Mucosa of rectum (tissue), 2 donors: Measurements from ENCODE around the gene DST.

Experiments
- H3K27ac ChIP-seq, 2 donors: one replicate each; pipeline ENCODE4 v1.7.0; 2013; ENCODE audit warnings: inconsistent platforms in 2 of 2, low read depth in 2 of 2, low read length in 2 of 2
- H3K27me3 ChIP-seq, 2 donors: one replicate each; pipeline ENCODE4 v1.7.0; 2013; ENCODE audit warnings: low read length in 2 of 2; ENCODE audit not compliant: control insufficient read depth in 2 of 2, insufficient read depth in 2 of 2
- H3K36me3 ChIP-seq, 2 donors: one replicate each; pipeline ENCODE4 v1.7.0; 2013; ENCODE audit warnings: low read length in 2 of 2; ENCODE audit not compliant: control insufficient read depth in 2 of 2, insufficient read depth in 2 of 2
- H3K4me1 ChIP-seq, 2 donors: one replicate each; pipeline ENCODE4 v1.7.0; 2013; ENCODE audit warnings: low read length in 2 of 2, mild to moderate bottlenecking in 1 of 2; ENCODE audit not compliant: control insufficient read depth in 2 of 2, insufficient read depth in 2 of 2
- H3K4me3 ChIP-seq, 2 donors: one replicate each; pipeline ENCODE4 v1.7.0; 2013; ENCODE audit warnings: low read length in 2 of 2
- H3K9ac ChIP-seq, 2 donors: one replicate each; pipeline ENCODE4 v1.7.0; 2013; ENCODE audit warnings: low read length in 2 of 2, low read depth in 1 of 2, mild to moderate bottlenecking in 1 of 2
- H3K9me3 ChIP-seq, 2 donors: one replicate each; pipeline ENCODE4 v1.7.0; 2013; ENCODE audit warnings: low read length in 2 of 2; ENCODE audit not compliant: control insufficient read depth in 2 of 2
- donor health status: healthy.
- donor health status: Normal muscosa, but diverticular disease.

DST gene

DNA sequence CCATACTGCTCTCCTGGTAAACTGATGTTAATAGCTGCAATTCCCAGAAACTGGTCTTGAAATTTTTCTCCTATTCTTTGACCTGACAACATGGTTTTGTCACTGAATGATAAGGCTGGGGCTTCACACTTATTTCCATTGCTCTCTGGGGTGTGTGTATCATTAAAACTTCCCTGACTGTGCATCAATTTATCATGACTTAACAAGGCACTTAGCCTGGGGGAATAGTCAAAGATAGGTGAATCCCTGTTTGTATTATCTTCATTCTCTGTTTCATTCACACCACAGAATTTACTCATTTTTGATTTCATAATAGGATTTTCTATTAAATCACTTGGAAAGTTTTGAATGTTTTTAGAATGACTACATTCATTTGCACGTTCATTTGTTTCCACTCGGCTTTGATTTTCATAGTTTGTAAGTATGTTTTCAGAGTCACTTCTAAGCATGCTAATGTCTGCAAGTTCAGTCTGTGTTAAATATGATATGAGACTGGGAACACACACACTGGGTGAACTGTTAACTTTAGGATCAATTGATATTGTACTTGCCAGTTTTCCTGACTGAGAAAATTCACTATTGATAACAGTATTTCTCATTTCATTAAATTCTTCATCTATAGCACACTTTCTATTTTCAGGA, 35.5 kb downstream of the DST start:
- no peaks in the 10 kb centered on the region for H3K27me3 ChIP-seq

DNA sequence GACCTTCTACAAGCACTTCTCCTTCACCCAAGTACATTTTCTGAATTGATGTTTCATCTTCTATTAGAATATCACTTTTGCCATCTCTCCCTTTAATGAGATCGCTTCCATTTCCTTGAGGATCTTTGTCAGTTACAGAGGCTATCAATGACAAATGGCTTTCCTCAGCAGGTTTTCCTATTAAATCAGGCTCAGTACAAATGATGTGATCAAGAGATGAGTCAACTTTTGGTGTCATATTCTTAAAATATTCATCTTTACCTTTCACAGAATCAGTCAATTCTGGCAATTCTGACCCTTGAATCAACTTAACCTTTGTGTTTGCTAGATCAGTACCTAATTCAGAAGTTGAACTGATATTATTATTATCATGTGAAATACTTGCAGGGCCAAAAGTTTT, 37.3 kb downstream of the DST start:
- Histone ChIP-seq H3K9ac (no peak overlapping the region), H3K36me3 (peaks cover 11 to 25% of the 10 kb centered on the region in 2 donors)

More for the DNA sequence above, 35.5 kb downstream of the DST start:
- Histone ChIP-seq H3K4me1 (no peaks in the 10 kb centered on the region), H3K36me3 (peaks cover 8 to 13% of the 10 kb centered on the region in 2 donors), H3K27ac (no peak overlapping the region), H3K9me3 (no peaks in the 10 kb centered on the region), H3K4me3 (no peak overlapping the region), H3K9ac (no peak overlapping the region)

DNA sequence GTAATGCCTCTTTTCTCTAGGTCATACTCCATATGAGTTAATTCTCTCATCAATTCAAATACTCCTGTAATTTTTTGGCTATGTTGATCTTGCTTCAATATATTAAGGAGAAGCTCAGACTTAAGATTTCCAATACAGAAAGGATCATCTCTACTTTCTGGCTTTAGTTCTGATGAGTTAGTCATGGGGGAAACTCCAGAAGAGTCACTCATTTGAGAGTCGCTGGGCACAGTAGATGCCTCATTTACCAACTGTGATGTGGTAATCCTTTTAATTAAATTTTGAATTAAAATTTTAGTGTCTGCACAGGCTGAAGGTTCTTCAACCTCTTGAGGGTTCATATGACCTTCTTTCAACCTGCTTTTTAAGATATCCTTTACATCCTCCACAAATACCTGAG, 38.5 kb downstream of the DST start:
- H3K4me3 ChIP-seq = no peak overlapping the region
- no peaks in the 10 kb centered on the region for H3K9me3 ChIP-seq
- no peak overlapping the region for H3K27ac ChIP-seq
- peaks cover 14 to 27% of the 10 kb centered on the region in 2 donors for H3K36me3 ChIP-seq
- H3K9ac ChIP-seq = no peak overlapping the region
- H3K27me3 ChIP-seq = no peaks in the 10 kb centered on the region
- H3K4me1 ChIP-seq = no peaks in the 10 kb centered on the region

More for the DNA sequence above, 37.3 kb downstream of the DST start:
- no peaks in the 10 kb centered on the region for H3K27me3 ChIP-seq
- H3K4me3 ChIP-seq = no peak overlapping the region
- H3K4me1 ChIP-seq = no peaks in the 10 kb centered on the region
- H3K27ac ChIP-seq = no peak overlapping the region
- H3K9me3 ChIP-seq = no peaks in the 10 kb centered on the region

DNA sequence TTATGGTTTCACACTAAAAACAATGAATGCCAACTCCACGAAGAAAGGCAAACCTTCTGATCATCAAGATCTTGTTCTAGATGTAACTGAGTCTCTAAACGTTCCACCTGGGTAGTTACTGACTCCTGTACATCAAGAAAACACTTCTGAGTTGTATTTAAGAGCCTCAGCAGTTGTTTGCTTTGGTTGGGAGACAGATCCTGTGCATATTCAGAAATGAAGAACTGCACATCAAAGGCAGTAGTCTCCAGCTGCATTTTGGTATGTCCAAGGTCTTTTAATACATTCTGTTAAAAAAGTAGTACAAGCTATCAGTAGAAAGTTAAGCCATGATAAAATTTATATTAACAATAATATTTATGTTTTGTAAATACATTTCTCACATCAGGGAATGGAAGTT, 41.3 kb downstream of the DST start:
- Histone ChIP-seq H3K4me3 (no peak overlapping the region), H3K9ac (no peak overlapping the region), H3K36me3 (peaks cover 5 to 33% of the 10 kb centered on the region in 2 donors), H3K4me1 (no peaks in the 10 kb centered on the region), H3K27ac (no peak overlapping the region), H3K9me3 (no peaks in the 10 kb centered on the region), H3K27me3 (no peaks in the 10 kb centered on the region)

DNA sequence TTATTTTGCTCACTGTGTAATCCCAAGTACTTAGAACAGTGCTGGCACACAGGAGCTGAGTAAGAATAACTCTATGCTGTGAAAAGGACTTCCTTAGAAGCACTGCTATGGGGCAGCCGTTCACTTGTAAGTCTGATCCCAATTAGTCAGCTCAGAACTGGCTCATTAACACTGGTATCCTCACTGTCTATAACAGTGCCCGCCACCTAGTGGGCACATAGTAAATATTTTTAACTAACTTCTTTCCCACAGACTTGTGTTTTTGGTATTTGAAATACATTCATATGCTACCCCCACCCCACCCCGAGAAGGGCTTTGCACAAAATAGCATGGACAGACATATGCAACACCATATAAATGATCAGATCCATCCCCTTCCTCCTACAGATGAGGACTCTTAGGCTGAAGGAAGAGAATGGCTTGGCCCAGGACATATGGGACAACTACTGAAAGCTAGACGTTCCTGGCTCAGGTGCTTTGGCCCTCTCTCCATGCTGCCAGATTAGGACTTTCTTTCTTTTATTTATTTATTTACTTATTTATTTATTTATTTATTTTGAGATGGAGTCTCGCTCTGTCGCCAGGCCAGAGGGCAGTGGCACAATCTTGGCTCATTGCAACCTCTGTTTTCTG, 47.1 kb downstream of the DST start:
- no peaks in the 10 kb centered on the region for H3K4me1 ChIP-seq
- no peaks in the 10 kb centered on the region for H3K9me3 ChIP-seq
- H3K36me3 ChIP-seq = peaks cover 6 to 28% of the 10 kb centered on the region in 2 donors
- no peaks in the 10 kb centered on the region for H3K27me3 ChIP-seq
- no peak overlapping the region for H3K4me3 ChIP-seq
- no peak overlapping the region for H3K9ac ChIP-seq
- no peak overlapping the region for H3K27ac ChIP-seq

DNA sequence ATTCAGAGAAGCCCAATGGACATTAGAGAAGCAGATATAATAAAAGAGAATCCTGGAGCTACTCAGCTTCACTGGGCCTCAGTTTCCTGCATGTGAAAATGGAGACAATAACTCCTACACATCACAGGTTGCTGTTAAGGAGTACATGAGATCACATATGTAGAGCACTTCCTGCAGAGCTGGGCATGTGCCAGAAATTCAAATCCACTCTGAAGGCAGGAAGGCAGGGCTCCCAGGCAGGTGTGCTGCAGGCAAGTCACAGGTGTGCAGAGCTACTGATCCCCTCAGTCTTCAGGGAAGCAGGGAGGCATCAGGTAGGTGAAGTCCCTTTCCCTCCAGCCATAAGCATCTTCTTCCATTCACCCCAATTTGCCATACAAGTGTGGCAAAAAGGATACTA, 48.0 kb downstream of the DST start:
- Histone ChIP-seq H3K9me3 (no peaks in the 10 kb centered on the region), H3K36me3 (peaks cover 5 to 21% of the 10 kb centered on the region in 2 donors), H3K27ac (no peak overlapping the region), H3K4me1 (no peaks in the 10 kb centered on the region), H3K27me3 (no peaks in the 10 kb centered on the region), H3K9ac (no peak overlapping the region), H3K4me3 (no peak overlapping the region)

DNA sequence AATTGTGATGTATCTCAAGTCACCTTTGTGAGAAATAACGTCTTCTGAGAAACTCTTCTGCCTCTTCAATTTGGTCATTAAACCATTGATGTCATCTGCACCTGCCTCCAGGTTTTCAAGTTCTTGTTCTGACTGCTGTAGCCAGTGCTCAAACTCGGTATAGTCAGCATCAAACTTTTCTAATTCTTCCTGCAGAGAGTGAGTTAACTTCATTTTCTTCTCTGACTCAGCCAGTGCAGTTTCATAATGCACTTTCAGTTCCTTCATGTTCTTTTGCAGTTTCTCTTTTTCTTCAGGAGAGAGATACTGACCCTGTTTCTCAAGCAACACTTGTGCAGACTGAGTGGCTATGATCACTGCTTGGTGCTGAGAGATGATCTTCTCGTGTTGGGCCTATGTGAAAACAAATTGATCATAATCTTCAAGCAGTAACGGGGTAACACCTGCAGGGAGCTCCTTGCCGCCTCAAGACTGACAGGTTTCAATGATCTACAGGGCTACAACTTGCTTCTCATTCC, 48.8 kb downstream of the DST start:
- no peaks in the 10 kb centered on the region for H3K9me3 ChIP-seq
- no peak overlapping the region for H3K4me3 ChIP-seq
- peaks cover 5 to 19% of the 10 kb centered on the region in 2 donors for H3K36me3 ChIP-seq
- H3K9ac ChIP-seq = no peak overlapping the region
- H3K27ac ChIP-seq = peak overlapping the region in 1 of 2 donors; percentile 6
- no peaks in the 10 kb centered on the region for H3K4me1 ChIP-seq
- no peaks in the 10 kb centered on the region for H3K27me3 ChIP-seq

DNA sequence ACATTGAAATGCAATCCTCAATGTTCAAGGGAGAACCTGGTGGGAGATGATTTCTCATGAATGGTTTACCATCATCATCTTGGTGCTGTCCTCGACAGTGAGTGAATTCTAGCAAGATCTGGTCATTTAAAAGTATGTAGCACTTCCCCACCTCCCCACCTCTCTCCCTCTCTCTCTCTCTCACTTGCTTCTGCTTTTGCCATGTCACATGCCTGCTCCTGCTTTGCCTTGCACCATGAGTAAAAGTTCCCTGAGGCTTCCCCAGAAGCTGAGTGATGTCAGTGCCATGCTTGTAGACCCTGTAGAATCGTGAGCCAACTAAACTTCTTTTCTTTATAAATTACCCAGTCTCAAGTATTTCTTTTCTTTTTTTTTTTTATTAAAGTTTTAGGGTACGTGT, 60.5 kb downstream of the DST start:
- H3K27me3 ChIP-seq = no peaks in the 10 kb centered on the region
- no peaks in the 10 kb centered on the region for H3K4me1 ChIP-seq
- no peaks in the 10 kb centered on the region for H3K9me3 ChIP-seq
- no peak overlapping the region for H3K4me3 ChIP-seq
- no peak overlapping the region for H3K9ac ChIP-seq
- no peaks in the 10 kb centered on the region for H3K36me3 ChIP-seq
- no peak overlapping the region for H3K27ac ChIP-seq

DNA sequence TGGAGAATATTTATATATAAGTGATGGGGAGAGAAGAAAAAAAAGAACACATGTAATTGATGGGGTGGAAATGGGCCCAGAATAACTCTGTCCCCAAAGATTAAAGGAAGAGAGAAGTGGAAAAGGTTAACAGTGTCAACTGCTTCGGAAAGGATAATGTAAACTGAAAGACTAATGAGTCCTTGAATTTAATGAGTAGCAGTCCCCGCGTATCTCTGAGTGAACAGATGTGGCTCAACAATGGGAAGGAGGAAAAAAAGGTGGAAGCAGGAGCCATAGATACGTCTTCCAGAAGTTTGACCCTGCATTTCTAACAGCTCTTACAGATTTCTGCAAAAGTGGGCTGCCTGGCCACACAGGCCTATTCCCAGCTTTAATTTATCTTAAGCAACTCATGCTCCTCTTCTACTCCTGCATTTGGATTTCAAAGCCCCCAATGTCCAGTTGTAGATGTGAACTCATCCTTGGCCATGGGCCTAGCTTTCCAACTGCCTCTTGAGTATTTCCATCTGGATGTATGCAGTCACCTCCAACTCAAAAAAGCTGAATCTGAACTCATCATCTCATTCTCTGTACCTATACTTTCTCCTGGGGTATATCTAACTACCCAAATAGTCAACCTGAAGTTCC, 61.3 kb downstream of the DST start:
- Histone ChIP-seq H3K4me1 (no peaks in the 10 kb centered on the region), H3K27me3 (no peaks in the 10 kb centered on the region), H3K4me3 (no peak overlapping the region), H3K9me3 (no peaks in the 10 kb centered on the region), H3K27ac (no peak overlapping the region), H3K36me3 (no peaks in the 10 kb centered on the region), H3K9ac (no peak overlapping the region)

DNA sequence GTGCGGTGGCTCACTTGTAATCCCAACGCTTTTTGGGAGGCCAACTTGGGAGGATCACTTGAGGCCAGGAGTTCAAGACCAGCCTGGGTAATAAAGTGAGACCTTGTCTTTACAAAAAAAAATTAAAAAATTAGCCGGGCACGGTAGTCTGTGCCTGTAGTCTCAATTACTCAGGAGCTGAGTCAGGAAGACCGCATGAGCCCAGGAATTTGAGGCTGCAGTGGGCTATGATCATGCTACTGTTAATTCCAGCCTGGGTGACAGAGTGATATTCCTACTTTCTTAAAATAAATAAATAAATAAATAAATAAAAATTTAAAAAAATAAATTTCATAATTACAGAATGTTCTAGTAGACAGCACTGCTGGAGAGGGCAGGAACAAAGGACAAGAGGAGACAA, 62.4 kb downstream of the DST start:
- no peaks in the 10 kb centered on the region for H3K9me3 ChIP-seq
- no peaks in the 10 kb centered on the region for H3K4me1 ChIP-seq
- no peak overlapping the region for H3K4me3 ChIP-seq
- H3K27ac ChIP-seq = no peak overlapping the region
- H3K27me3 ChIP-seq = no peaks in the 10 kb centered on the region
- no peak overlapping the region for H3K9ac ChIP-seq
- no peaks in the 10 kb centered on the region for H3K36me3 ChIP-seq
